SU-DHL-6 (cell line): Measurements from ENCODE around the gene HNRNPA1.

ENCODE experiments used
- CTCF ChIP-seq: fragments of 200-600 bp; sonication (generic); IDR thresholded peaks from one replicate; pipeline ENCODE4 v1.5.1; 2017; ENCODE audit warnings: antibody characterized with exemption, mild to moderate bottlenecking, low read length, moderate library complexity; ENCODE audit not compliant: insufficient read depth, poor library complexity, severe bottlenecking
- EZH2phosphoT487 ChIP-seq: fragments of 200-600 bp; sonication (generic), shearing (Covaris generic); conservative IDR thresholded peaks from 2 replicates; pipeline ENCODE4 v1.6.1; 2018; ENCODE audit warnings: mild to moderate bottlenecking, antibody characterized with exemption, low read length, moderate library complexity, mixed read lengths

- TF ChIP-seq CTCF, result no peak
- no peak for TF ChIP-seq EZH2phosphoT487
These were observed 19.1 kb downstream of the HNRNPA1 start for GRCh38 chr12:54299515-54300224.
